ENCODE results near the gene NUTF2. TPM values are rescaled to one million over a fixed set of nuclear protein-coding genes. Genes with fewer than 3 reads are reported as not detected.

The NUTF2 gene
- total and polyA plus RNA-seq, 2 donors (not counting 1 experiment from before 2014, with no cell fraction given) = 50.1 to 87.3 TPM

DNA sequence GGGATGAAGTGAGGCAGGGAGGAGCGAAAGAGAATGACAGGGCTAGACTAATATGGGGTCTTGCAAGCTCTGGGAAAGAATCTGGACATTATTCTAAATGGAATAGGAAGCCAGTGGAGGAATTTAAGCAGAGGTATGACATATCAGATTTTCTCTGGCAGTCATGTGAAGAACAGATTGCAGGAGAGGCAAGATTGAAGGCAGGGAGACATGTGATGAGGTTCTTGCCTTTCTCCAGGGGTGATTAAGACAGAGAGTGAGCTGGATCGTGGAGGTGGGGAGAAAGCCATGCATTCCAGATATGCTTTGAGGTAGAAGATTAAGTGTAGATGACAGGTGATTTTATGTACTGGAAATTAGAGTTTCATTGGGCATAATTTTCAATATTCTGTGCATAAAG, 8.9 kb upstream of the NUTF2 start:
- ATAC-seq (ENCODE audit: low read depth) (no peak), DNase-seq (no peak)
- CTCF ChIA-PET = interaction anchor here (0.9 to 1.4 kb wide), 2 partner anchors 21 to 358 kb away, joined by 3 to 9 read pairs; no protein-coding TSS in a partner anchor
- Mint-ChIP-seq H3K4me1 (peaks cover 18% of the 10 kb centered on the region), H3K4me3 (no peak overlapping the region), H3K27ac (no peak overlapping the region), H3K27me3 (no peaks in the 10 kb centered on the region), H3K9me3 (ENCODE audit: insufficient read depth) (no peaks in the 10 kb centered on the region)
- no peaks in the 10 kb centered on the region for H4K20me1 ChIP-seq (ENCODE audit: control insufficient read depth, insufficient read depth, low read length, poor library complexity, severe bottlenecking)
- intact Hi-C loops (cut with micrococcal nuclease) = no loop called here
- H3K4me3 ChIP-seq (ENCODE audit: control extremely low read depth in 1 of 5, extremely low read depth in 1 of 5, insufficient read depth in 1 of 5, low read depth in 2 of 5, low read length in 4 of 5) = no peak overlapping the region
- peaks cover 15 to 20% of the 10 kb centered on the region in 2 donors for H3K4me1 ChIP-seq (ENCODE audit: control insufficient read depth in 2 of 2, insufficient read depth in 2 of 2, low read length in 2 of 2)
- no peak overlapping the region for H2AFZ ChIP-seq (ENCODE audit: insufficient read depth, low read depth, low read length, poor library complexity, severe bottlenecking)
- no peaks in the 10 kb centered on the region for H3K36me3 ChIP-seq (replicated peaks in 1 of 2; ENCODE audit: control extremely low read depth in 1 of 2, control insufficient read depth in 1 of 2, extremely low read depth in 1 of 2, insufficient read depth in 2 of 2, low read length in 1 of 2)
- 79% methylated on average over 2 of the region's 2 CpGs for WGBS (ENCODE audit: insufficient coverage)
- H3K4me2 ChIP-seq (replicated peaks; ENCODE audit: low read depth, low read length, poor library complexity, severe bottlenecking) = no peak overlapping the region
- H3K9me3 ChIP-seq (ENCODE audit: control extremely low read depth in 1 of 3, control insufficient read depth in 2 of 3, insufficient read depth in 1 of 3, low read length in 2 of 3) = peaks cover 0 to 2% (median 0%) of the 10 kb centered on the region in 3 donors
- no peaks in the 10 kb centered on the region for H3K27me3 ChIP-seq (replicated peaks in 1 of 4; ENCODE audit: control extremely low read depth in 1 of 4, control insufficient read depth in 3 of 4, insufficient read depth in 4 of 4, low read length in 3 of 4)
- no peak for TF ChIP-seq EZH2 (IDR thresholded peaks at IDR 0.05; ENCODE audit: borderline replicate concordance, insufficient read depth, low read depth, low read length, poor library complexity, severe bottlenecking)
- TF ChIP-seq, protein P1, sequence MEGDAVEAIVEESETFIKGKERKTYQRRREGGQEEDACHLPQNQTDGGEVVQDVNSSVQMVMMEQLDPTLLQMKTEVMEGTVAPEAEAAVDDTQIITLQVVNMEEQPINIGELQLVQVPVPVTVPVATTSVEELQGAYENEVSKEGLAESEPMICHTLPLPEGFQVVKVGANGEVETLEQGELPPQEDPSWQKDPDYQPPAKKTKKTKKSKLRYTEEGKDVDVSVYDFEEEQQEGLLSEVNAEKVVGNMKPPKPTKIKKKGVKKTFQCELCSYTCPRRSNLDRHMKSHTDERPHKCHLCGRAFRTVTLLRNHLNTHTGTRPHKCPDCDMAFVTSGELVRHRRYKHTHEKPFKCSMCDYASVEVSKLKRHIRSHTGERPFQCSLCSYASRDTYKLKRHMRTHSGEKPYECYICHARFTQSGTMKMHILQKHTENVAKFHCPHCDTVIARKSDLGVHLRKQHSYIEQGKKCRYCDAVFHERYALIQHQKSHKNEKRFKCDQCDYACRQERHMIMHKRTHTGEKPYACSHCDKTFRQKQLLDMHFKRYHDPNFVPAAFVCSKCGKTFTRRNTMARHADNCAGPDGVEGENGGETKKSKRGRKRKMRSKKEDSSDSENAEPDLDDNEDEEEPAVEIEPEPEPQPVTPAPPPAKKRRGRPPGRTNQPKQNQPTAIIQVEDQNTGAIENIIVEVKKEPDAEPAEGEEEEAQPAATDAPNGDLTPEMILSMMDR (IDR thresholded peaks at IDR 0.05) = no peak
- no peak overlapping the region for H3K9ac ChIP-seq (ENCODE audit: low read length)
- H3K27ac ChIP-seq (ENCODE audit: low read length in 2 of 2) = no peak overlapping the region
- POLR2A ChIA-PET = interaction anchor here (0.7 kb wide), 2 partner anchors 21 to 101 kb away, joined by 3 read pairs; no protein-coding TSS in a partner anchor
- H3K79me2 ChIP-seq (ENCODE audit: control insufficient read depth, insufficient read depth, low read length) = peaks cover 14% of the 10 kb centered on the region

DNA sequence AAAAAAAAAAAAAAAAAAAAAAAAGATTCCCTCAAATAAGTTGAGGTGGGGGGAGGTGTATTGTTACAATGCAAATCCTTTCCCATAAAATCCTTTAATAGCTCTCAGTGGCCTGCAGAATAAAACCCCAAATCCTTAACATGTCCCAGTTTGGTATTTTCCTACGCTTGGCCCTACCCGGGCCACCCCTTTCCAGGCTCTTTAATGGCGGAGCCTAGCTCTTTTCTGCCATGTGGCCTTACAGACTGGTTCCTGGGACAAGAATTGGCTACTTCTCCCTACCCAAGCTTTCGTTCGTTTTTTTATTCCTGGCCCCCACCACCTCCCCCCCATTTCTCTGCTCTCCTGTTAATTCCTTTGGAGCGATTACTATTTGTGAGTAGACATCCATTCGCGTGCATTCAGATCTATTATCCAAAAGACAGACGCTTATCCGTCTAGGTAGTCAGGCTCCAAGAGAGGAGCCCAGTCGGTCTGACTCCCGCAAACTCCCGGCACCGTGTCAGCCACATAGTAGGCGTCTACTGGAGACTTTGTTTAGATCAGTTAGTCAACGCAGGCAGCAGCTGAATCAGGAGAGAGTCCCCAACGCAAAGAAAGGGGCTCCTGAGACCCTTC, 5.4 kb upstream of the NUTF2 start:
- Histone ChIP-seq H4K20me1 (ENCODE audit: control insufficient read depth, insufficient read depth, low read length, poor library complexity, severe bottlenecking) (peaks cover 15% of the 10 kb centered on the region), H3K9ac (ENCODE audit: low read length) (peak overlapping the region; percentile 83), H3K4me3 (ENCODE audit: control extremely low read depth in 1 of 5, extremely low read depth in 1 of 5, insufficient read depth in 1 of 5, low read depth in 2 of 5, low read length in 4 of 5) (peak overlapping the region in 2 of 5 experiments; percentile 74 to 91), H3K27ac (ENCODE audit: low read length in 2 of 2) (peak overlapping the region; percentile 87 to 96), H3K27me3 (replicated peaks in 1 of 4; ENCODE audit: control extremely low read depth in 1 of 4, control insufficient read depth in 3 of 4, insufficient read depth in 4 of 4, low read length in 3 of 4) (no peaks in the 10 kb centered on the region), H3K9me3 (ENCODE audit: control extremely low read depth in 1 of 3, control insufficient read depth in 2 of 3, insufficient read depth in 1 of 3, low read length in 2 of 3) (peaks cover 0 to 5% (median 0%) of the 10 kb centered on the region in 3 donors), H3K4me2 (replicated peaks; ENCODE audit: low read depth, low read length, poor library complexity, severe bottlenecking) (peak overlapping the region; percentile 97), H3K4me1 (ENCODE audit: control insufficient read depth in 2 of 2, insufficient read depth in 2 of 2, low read length in 2 of 2) (peaks cover 31 to 41% of the 10 kb centered on the region in 2 donors), H2AFZ (ENCODE audit: insufficient read depth, low read depth, low read length, poor library complexity, severe bottlenecking) (peak overlapping the region; percentile 99), H3K36me3 (replicated peaks in 1 of 2; ENCODE audit: control extremely low read depth in 1 of 2, control insufficient read depth in 1 of 2, extremely low read depth in 1 of 2, insufficient read depth in 2 of 2, low read length in 1 of 2) (no peaks in the 10 kb centered on the region), H3K79me2 (ENCODE audit: control insufficient read depth, insufficient read depth, low read length) (peaks cover 22% of the 10 kb centered on the region)
- no peak for ATAC-seq (ENCODE audit: low read depth)
- H3K27me3 Mint-ChIP-seq = no peaks in the 10 kb centered on the region
- CTCF ChIA-PET = interaction anchor here (0.6 to 2.6 kb wide), 6 partner anchors 25 to 212 kb away, joined by 3 to 20 read pairs (median 4); no protein-coding TSS in a partner anchor
- no peak for DNase-seq
- TF ChIP-seq, protein P1 (IDR thresholded peaks at IDR 0.05) = no peak
- no peak for TF ChIP-seq EZH2 (IDR thresholded peaks at IDR 0.05; ENCODE audit: borderline replicate concordance, insufficient read depth, low read depth, low read length, poor library complexity, severe bottlenecking)
- WGBS (ENCODE audit: insufficient coverage) = 78% methylated on average over 17 of the region's 17 CpGs
- H3K4me3 Mint-ChIP-seq = peak overlapping the region; percentile 96
- no peaks in the 10 kb centered on the region for H3K9me3 Mint-ChIP-seq (ENCODE audit: insufficient read depth)
- POLR2A ChIA-PET = interaction anchor here (0.6 kb wide), 1 partner anchor 1485 kb away, joined by 6 read pairs; no protein-coding TSS in a partner anchor
- peaks cover 36% of the 10 kb centered on the region for H3K4me1 Mint-ChIP-seq
- intact Hi-C loops (cut with micrococcal nuclease) = loop anchor here (1.0 to 10.0 kb wide), 2 partner anchors 25 to 1087 kb away; partner anchors contain the start of gene DYNC1LI2
- peak overlapping the region; percentile 98 for H3K27ac Mint-ChIP-seq
